ENCODE data around the gene PKDCC.

PKDCC gene

DNA sequence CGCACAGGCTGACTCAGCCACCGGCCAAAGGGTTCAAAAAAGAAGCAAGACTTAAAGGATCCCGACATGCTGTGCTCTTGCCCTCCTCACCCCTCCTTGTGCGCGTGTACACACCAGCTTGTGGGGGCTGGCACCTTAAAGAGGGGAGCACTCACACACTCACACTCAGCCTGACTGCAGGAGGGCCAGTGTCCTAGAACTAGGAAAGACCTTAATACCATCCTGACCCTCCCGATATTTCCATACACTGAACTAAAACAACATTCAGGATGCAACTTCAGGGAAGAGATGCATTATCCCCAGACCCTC is 5.6 kb downstream of the PKDCC start:
- no peaks in the 10 kb centered on the region for H3K4me1 ChIP-seq (ENCODE audit: insufficient read depth, poor library complexity, severe bottlenecking)
- TF ChIP-seq, protein P1, sequence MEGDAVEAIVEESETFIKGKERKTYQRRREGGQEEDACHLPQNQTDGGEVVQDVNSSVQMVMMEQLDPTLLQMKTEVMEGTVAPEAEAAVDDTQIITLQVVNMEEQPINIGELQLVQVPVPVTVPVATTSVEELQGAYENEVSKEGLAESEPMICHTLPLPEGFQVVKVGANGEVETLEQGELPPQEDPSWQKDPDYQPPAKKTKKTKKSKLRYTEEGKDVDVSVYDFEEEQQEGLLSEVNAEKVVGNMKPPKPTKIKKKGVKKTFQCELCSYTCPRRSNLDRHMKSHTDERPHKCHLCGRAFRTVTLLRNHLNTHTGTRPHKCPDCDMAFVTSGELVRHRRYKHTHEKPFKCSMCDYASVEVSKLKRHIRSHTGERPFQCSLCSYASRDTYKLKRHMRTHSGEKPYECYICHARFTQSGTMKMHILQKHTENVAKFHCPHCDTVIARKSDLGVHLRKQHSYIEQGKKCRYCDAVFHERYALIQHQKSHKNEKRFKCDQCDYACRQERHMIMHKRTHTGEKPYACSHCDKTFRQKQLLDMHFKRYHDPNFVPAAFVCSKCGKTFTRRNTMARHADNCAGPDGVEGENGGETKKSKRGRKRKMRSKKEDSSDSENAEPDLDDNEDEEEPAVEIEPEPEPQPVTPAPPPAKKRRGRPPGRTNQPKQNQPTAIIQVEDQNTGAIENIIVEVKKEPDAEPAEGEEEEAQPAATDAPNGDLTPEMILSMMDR (IDR thresholded peaks at IDR 0.05; ENCODE audit: poor library complexity, severe bottlenecking) = no peak
- DNase-seq (ENCODE audit: low spot score) (no peak), ATAC-seq (ENCODE audit: low read depth) (no peak)
- H3K27me3 ChIP-seq (ENCODE audit: insufficient read depth, poor library complexity, severe bottlenecking) = peaks cover 16% of the 10 kb centered on the region
- H3K9me3 ChIP-seq (ENCODE audit: severe bottlenecking) = no peaks in the 10 kb centered on the region
- no peak overlapping the region for H3K4me3 ChIP-seq (ENCODE audit: severe bottlenecking)
- no peak overlapping the region for H3K27ac ChIP-seq (ENCODE audit: poor library complexity, severe bottlenecking)
- no peaks in the 10 kb centered on the region for H3K36me3 ChIP-seq (ENCODE audit: low read depth)

DNA sequence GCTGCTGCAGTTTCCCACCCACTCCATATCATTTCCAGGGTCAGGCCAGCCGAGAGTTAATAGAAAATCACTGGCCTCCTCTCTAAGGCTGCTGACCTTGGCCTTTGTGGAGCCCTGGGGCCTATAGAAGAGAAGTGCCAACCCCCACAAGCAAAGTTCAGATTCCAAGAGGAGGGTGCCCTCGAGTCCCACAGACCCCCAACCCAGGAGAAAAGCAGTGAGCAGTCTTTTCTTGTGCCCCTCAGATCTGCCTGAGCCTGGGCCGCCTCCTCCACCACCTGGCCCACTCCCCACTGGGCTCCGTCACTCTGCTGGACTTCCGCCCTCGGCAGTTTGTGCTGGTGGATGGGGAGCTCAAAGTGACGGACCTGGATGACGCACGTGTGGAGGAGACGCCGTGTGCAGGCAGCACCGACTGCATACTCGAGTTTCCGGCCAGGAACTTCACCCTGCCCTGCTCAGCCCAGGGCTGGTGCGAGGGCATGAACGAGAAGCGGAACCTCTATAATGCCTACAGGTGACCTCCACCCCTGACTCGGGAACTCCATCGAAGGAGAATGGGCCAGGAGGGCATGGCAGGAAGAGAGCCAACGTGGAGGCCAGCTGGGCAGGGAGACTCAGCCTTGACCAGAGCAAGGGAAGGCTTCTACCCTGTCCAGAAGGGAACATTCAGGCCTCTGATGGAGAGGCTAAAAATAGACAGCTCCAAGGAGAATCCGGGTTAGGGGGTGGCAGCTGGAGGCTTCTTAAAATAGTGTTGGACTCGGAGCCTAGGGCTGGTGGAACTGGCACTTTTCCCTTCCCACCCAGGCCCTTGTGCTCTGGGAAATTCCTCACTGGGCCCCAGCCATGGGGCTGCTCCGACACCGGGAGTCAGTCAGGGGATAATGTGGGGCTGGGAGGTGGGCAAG is 6.2 kb downstream of the PKDCC start:
- H3K27ac ChIP-seq (ENCODE audit: poor library complexity, severe bottlenecking) = no peak overlapping the region
- H3K4me3 ChIP-seq (ENCODE audit: severe bottlenecking) = no peak overlapping the region
- TF ChIP-seq, protein P1 (IDR thresholded peaks at IDR 0.05; ENCODE audit: poor library complexity, severe bottlenecking) = no peak

DNA sequence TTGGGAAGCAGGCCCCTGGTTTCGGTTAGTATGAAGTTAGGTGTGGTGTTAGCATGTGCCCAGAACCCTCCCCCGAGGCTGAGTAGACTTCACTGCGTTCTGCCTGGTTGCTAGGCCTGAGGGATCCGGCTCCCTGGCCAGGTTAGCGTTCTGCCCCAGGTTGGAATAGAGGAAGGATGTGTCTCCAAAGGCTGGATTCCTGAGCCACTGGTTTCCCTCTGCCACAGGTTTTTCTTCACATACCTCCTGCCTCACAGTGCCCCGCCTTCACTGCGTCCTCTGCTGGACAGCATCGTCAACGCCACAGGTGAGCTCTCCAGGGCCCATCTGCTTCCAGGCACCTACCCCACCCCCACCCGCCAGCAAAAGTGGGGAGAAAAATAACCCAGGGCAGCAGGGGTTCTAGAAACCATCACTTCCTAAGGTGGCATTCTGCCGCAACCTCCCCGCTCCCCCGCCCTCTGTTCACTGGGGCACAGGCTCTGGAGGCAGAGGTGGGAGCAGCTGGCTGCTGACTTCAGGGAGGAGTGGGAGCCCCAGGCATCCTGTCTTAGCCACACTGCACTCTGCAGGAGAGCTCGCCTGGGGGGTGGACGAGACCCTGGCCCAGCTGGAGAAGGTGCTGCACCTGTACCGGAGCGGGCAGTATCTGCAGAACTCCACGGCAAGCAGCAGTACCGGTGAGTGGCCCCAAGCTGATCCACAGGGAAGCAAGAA is 7.1 kb downstream of the PKDCC start:
- no peak for DNase-seq (ENCODE audit: low spot score)
- H3K4me1 ChIP-seq (ENCODE audit: insufficient read depth, poor library complexity, severe bottlenecking) = no peaks in the 10 kb centered on the region
- H3K27ac ChIP-seq (ENCODE audit: poor library complexity, severe bottlenecking) = no peak overlapping the region
- TF ChIP-seq, protein P1 (IDR thresholded peaks at IDR 0.05; ENCODE audit: poor library complexity, severe bottlenecking) = no peak
- H3K4me3 ChIP-seq (ENCODE audit: severe bottlenecking) = no peak overlapping the region
- H3K27me3 ChIP-seq (ENCODE audit: insufficient read depth, poor library complexity, severe bottlenecking) = peaks cover 4% of the 10 kb centered on the region
- no peak for ATAC-seq (ENCODE audit: low read depth)
- no peaks in the 10 kb centered on the region for H3K36me3 ChIP-seq (ENCODE audit: low read depth)
- no peaks in the 10 kb centered on the region for H3K9me3 ChIP-seq (ENCODE audit: severe bottlenecking)

More for the DNA sequence above, 6.2 kb downstream of the PKDCC start:
- DNase-seq (ENCODE audit: low spot score) (no peak), ATAC-seq (ENCODE audit: low read depth) (no peak)
- Histone ChIP-seq H3K9me3 (ENCODE audit: severe bottlenecking) (no peaks in the 10 kb centered on the region), H3K27me3 (ENCODE audit: insufficient read depth, poor library complexity, severe bottlenecking) (peaks cover 10% of the 10 kb centered on the region), H3K36me3 (ENCODE audit: low read depth) (no peaks in the 10 kb centered on the region), H3K4me1 (ENCODE audit: insufficient read depth, poor library complexity, severe bottlenecking) (no peaks in the 10 kb centered on the region)

DNA sequence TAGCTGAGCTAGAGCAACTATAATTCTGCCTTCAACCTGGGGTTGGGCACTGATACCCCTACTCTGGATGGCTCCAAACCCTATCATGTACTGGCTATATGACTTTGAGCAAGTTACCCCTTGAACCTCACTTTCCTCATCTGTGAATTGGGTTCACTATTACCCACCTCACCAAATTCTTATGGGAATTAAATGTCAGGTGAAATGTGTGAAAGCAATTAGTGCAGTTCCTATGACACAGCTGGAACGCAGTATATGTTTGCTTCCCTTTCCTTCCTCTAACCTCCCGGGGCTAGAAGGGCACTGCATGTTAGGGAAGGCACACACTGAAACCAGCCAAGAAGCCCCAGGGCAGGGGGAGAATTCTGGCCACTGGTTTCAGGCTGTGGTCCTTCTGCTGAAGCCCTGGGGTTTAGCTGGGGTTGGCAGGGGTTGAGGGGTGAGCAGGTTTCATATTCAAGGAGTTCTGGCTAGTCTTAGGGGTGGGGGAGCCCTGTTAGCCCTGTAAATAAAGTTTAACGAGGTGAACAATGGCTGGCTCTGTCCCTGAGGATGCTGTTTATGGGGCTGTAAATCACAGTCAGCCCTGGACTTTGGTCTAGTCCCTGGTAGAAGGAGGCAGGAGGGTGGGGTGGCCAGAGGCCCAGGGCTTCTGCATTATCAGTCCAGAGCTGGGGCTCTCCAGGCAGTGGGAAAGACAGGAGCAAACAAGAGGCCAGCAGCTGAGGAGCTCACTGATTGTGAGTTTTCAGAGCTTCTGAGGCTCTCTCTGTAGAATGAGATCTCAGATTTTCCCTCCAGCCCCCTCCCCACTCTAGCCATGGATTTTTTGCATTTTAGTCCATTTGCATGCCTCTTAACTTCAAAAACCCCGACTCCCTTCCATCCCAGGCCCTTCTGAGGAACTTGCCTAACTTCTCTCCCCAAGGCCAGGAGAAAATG is 8.0 kb downstream of the PKDCC start:
- H3K27ac ChIP-seq (ENCODE audit: poor library complexity, severe bottlenecking) = no peak overlapping the region
- TF ChIP-seq, protein P1 (IDR thresholded peaks at IDR 0.05; ENCODE audit: poor library complexity, severe bottlenecking) = no peak
- H3K4me3 ChIP-seq (ENCODE audit: severe bottlenecking) = no peak overlapping the region
- no peaks in the 10 kb centered on the region for H3K27me3 ChIP-seq (ENCODE audit: insufficient read depth, poor library complexity, severe bottlenecking)
- no peaks in the 10 kb centered on the region for H3K36me3 ChIP-seq (ENCODE audit: low read depth)
- H3K4me1 ChIP-seq (ENCODE audit: insufficient read depth, poor library complexity, severe bottlenecking) = no peaks in the 10 kb centered on the region
- no peak for ATAC-seq (ENCODE audit: low read depth)
- no peak for DNase-seq (ENCODE audit: low spot score)
- no peaks in the 10 kb centered on the region for H3K9me3 ChIP-seq (ENCODE audit: severe bottlenecking)

Data from RWPE2 (cell line).